C4-2B (cell line): Measurements from ENCODE around the gene SSBP3.

Experiments used
- H3K27ac ChIP-seq: fragments of 450-650 bp; 2 replicates; pipeline ENCODE4 v1.5.1; 2017
- ZFX ChIP-seq: fragments of 450-650 bp; IDR thresholded peaks from 2 replicates; pipeline ENCODE4 v1.6.1; 2017
- TF ChIP-seq, protein P1 (sequence below): fragments of 450-650 bp; conservative IDR thresholded peaks from 2 replicates; pipeline ENCODE4 v1.5.1; 2017; ENCODE audit warnings: mild to moderate bottlenecking

The SSBP3 gene

DNA sequence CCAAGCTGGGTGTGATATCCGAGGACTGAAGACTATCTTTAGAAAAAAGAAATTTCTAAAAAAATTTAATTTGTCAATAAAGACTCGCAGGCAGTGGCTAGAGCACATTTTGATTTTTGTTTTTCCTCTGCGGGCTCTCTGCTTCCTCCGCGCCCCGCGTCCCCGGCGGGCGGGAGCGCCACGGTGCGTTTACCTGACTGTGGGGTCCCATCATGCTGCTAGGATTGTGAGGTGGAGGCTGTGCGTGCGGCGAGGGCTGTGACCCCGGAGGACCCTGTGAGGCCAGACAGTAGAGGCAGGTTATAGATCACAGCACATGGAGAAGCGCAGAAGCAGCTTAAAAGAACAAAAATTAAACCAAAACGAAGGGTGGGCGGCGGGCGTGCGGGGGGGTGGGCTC lies 148.3 kb downstream of the SSBP3 start:
- no peak overlapping the region for H3K27ac ChIP-seq
- TF ChIP-seq ZFX = no peak
- TF ChIP-seq, protein P1, sequence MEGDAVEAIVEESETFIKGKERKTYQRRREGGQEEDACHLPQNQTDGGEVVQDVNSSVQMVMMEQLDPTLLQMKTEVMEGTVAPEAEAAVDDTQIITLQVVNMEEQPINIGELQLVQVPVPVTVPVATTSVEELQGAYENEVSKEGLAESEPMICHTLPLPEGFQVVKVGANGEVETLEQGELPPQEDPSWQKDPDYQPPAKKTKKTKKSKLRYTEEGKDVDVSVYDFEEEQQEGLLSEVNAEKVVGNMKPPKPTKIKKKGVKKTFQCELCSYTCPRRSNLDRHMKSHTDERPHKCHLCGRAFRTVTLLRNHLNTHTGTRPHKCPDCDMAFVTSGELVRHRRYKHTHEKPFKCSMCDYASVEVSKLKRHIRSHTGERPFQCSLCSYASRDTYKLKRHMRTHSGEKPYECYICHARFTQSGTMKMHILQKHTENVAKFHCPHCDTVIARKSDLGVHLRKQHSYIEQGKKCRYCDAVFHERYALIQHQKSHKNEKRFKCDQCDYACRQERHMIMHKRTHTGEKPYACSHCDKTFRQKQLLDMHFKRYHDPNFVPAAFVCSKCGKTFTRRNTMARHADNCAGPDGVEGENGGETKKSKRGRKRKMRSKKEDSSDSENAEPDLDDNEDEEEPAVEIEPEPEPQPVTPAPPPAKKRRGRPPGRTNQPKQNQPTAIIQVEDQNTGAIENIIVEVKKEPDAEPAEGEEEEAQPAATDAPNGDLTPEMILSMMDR = no peak

- TF ChIP-seq, protein P1 = no peak
- TF ChIP-seq ZFX = no peak
- no peak overlapping the region for H3K27ac ChIP-seq
These were observed 148.9 kb downstream of the SSBP3 start for GRCh38 chr1:54257346-54257620.

DNA sequence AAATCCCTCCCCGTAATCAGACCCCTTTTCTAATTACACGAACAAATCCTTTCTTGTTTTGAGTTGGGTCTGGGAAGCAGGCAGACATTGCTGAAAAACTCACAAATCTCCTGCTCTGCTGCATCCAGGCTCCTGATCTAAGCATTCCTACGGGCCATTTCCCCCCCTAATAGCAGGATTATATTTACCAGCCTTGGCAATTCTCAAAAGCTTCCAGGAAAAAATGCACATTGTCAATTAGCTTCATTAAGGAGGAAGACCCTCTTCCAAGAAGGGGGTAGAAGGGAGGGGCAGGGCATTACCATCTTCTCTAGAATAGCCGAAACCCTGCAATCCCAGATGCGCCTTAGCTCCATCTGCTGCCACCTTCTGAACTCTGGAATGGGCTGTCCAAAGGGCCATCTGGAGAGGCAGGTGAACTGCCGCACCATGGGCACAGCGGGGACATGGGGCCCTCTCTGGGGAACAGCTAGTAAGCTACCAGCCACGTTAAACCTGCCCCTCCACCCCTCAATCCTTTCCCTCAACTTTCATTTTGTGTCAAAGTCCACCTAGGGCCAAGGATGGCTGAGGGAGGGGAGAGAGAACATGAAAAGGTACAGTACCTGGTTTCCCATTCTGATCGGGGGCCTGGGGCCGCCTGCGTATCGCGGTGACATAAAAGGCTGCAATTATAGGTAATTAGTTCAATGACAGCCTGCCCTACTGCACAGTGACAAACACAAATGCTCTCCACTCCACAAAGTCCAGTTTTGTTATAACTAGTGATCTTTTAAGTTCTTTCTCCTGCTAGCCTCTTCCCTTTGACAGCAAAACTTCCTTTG lies 149.5 kb downstream of the SSBP3 start:
- no peak overlapping the region for H3K27ac ChIP-seq
- no peak for TF ChIP-seq ZFX
- TF ChIP-seq, protein P1 = no peak

- TF ChIP-seq, protein P1 = no peak
- TF ChIP-seq ZFX = no peak
- no peak overlapping the region for H3K27ac ChIP-seq
These were observed 151.0 kb downstream of the SSBP3 start for GRCh38 chr1:54255026-54255702.

DNA sequence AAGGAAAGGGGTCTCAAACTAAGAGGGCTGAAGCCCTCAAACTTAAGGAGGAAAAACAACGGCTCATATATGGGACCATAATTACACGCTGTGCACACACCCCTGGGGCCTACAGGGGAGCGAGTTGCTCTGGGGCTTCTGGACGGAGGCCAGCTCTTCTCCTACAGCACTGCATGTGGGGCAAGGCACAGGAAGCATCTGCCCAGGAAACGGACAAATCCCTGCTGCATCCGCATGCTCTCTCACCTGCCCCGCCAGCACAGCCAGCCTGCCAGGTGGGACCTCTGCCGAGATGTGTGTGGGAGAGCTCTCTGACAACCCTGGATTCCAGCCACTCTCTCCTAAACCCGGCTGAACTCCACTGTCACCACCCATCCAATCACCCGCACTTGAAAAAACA lies 152.1 kb downstream of the SSBP3 start:
- no peak overlapping the region for H3K27ac ChIP-seq
- no peak for TF ChIP-seq ZFX
- TF ChIP-seq, protein P1 = no peak

DNA sequence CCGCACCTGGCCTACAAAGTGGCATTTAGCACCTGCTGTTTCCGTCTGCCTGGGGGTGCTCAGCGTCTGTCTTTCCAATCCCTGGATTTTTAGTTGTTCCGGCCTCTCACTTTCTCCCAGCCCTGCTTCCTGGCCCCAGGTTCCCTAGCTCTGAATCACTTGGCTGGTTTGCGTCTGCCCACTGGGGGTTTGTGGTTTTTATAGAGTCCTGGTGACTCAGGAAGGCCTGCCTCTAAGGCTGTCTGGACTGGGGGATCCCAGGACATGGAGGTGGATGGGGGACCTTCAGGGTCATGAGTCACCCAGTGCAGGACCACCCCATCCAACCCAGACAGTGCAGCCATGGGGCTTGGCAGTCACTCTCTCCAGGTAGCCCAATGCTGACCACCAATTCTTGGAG lies 152.7 kb downstream of the SSBP3 start:
- TF ChIP-seq, protein P1 = no peak
- no peak for TF ChIP-seq ZFX
- no peak overlapping the region for H3K27ac ChIP-seq

GRCh38 chr1:54252371-54252936 lies 153.7 kb downstream of the SSBP3 start:
- TF ChIP-seq, protein P1 = no peak
- no peak for TF ChIP-seq ZFX
- no peak overlapping the region for H3K27ac ChIP-seq
